Measurements from ENCODE around the gene CCDC167. TPM values are rescaled to one million over a fixed set of nuclear protein-coding genes. Genes with fewer than 3 reads are reported as not detected.
A peak's percentile ranks its signal among the peaks of the same experiment; 100 is the strongest.

Gene CCDC167
- total RNA-seq, 1 donor, result 12.5 TPM

- TF ChIP-seq, protein P1, sequence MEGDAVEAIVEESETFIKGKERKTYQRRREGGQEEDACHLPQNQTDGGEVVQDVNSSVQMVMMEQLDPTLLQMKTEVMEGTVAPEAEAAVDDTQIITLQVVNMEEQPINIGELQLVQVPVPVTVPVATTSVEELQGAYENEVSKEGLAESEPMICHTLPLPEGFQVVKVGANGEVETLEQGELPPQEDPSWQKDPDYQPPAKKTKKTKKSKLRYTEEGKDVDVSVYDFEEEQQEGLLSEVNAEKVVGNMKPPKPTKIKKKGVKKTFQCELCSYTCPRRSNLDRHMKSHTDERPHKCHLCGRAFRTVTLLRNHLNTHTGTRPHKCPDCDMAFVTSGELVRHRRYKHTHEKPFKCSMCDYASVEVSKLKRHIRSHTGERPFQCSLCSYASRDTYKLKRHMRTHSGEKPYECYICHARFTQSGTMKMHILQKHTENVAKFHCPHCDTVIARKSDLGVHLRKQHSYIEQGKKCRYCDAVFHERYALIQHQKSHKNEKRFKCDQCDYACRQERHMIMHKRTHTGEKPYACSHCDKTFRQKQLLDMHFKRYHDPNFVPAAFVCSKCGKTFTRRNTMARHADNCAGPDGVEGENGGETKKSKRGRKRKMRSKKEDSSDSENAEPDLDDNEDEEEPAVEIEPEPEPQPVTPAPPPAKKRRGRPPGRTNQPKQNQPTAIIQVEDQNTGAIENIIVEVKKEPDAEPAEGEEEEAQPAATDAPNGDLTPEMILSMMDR (IDR thresholded peaks at IDR 0.05; ENCODE audit: insufficient read depth, low read depth, low read length), result no peak
- peak overlapping the region; percentile 94 for H3K4me3 ChIP-seq (ENCODE audit: low read depth, low read length)
- DNase-seq (ENCODE audit: low read depth), result peak; percentile 48
These were observed 65.9 kb downstream of the CCDC167 start for GRCh38 chr6:37433657-37434271.

Other genes with a start within 250 kb of the CCDC167 start
- 7.1 and 10.8 TPM in 2 replicates for gene TBC1D22B, start 242.1 kb downstream of the CCDC167 start, total RNA-seq
- gene TMEM217, start 241.7 kb downstream of the CCDC167 start, total RNA-seq, result 2.9 and 3.5 TPM in 2 replicates
- 19.0 and 22.5 TPM in 2 replicates for gene RNF8, start 145.9 kb downstream of the CCDC167 start, total RNA-seq
- 39.0 and 49.7 TPM in 2 replicates for gene CMTR1, start 66.7 kb downstream of the CCDC167 start, total RNA-seq
- 5.2 and 5.8 TPM in 2 replicates for gene MDGA1, start 198.0 kb upstream of the CCDC167 start, total RNA-seq